ENCODE results near the gene MRPS34.

Gene MRPS34

DNA sequence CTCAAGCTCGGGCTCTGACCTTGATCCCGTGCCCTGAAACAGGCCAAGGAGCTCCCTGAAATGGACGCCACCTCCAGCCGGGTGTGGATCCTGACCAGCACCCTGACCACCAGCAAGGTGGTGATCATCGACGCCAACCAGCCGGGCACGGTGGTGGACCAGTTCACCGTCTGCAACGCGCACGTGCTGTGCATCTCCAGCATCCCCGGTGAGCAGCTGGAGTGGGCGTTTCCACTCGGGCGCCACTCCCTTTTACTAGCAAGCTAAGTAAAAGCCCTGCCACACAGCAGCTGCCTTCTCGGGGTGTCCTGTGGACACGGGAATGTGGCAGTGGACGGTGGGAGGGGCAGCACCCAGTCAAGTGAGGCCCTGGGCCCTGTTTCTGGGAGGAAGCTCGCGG is 8.0 kb downstream of the MRPS34 start:
- Histone ChIP-seq H3K4me3 (ENCODE audit: low read depth in 1 of 2, low read length in 2 of 2) (no peak overlapping the region), H3K36me3 (ENCODE audit: insufficient read depth, low read length) (peaks cover 66% of the 10 kb centered on the region)

GRCh38 chr16:1763521-1764511 is 9.1 kb downstream of the MRPS34 start:
- no peak overlapping the region for H3K9ac ChIP-seq (ENCODE audit: low read length)
- no peak overlapping the region for H3K4me3 ChIP-seq (ENCODE audit: low read depth in 1 of 2, low read length in 2 of 2)
- H3K9me3 ChIP-seq (ENCODE audit: low read length), result no peaks in the 10 kb centered on the region
- H3K36me3 ChIP-seq (ENCODE audit: insufficient read depth, low read length), result peaks cover 70% of the 10 kb centered on the region
- H3K27ac ChIP-seq (ENCODE audit: low read depth, low read length), result no peak overlapping the region
- no peaks in the 10 kb centered on the region for H3K4me1 ChIP-seq (ENCODE audit: insufficient read depth, low read length)
- H3K27me3 ChIP-seq (ENCODE audit: control insufficient read depth in 1 of 2, insufficient read depth in 2 of 2, low read length in 2 of 2), result no peaks in the 10 kb centered on the region

More for the DNA sequence above, 8.0 kb downstream of the MRPS34 start:
- Histone ChIP-seq H3K9me3 (ENCODE audit: low read length) (no peaks in the 10 kb centered on the region), H3K4me1 (ENCODE audit: insufficient read depth, low read length) (peaks cover 5% of the 10 kb centered on the region), H3K27ac (ENCODE audit: low read depth, low read length) (no peak overlapping the region), H3K27me3 (ENCODE audit: control insufficient read depth in 1 of 2, insufficient read depth in 2 of 2, low read length in 2 of 2) (no peaks in the 10 kb centered on the region), H3K9ac (ENCODE audit: low read length) (no peak overlapping the region)

DNA sequence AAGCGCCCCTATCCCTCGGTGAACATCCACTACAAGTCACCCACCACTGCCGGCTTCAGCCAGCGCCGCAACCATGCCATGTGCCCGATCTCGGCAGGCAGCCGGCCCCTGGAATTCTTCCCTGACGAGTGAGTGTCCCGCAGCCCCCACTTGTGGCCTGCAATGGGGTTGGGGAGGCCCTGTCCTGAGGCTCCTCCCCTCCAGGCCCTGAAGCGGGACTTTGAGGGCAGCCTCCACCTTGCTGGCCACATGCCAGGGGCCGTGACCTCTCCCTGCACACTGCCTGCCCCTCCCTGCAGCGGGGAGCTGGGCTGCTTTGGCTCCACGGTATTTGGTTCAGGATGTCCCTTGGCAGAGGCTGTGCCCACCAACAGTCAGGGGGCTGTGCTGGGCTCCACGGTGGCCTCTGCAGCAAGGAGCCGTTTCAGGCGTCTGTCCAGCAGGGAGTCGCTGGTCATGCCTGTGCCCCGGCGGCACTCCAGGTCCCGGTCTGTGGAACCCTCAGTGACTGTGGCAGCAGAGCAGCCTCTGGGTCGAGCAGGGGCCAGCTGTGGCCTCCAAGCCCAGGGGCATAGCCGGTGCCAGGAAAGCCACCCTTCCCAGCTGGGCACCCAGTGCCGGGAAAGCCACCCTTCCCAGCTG is 9.9 kb downstream of the MRPS34 start:
- H3K9ac ChIP-seq (ENCODE audit: low read length), result no peak overlapping the region
- no peak overlapping the region for H3K4me3 ChIP-seq (ENCODE audit: low read depth in 1 of 2, low read length in 2 of 2)
- H3K36me3 ChIP-seq (ENCODE audit: insufficient read depth, low read length), result peaks cover 68% of the 10 kb centered on the region
- H3K9me3 ChIP-seq (ENCODE audit: low read length), result no peaks in the 10 kb centered on the region
- no peak overlapping the region for H3K27ac ChIP-seq (ENCODE audit: low read depth, low read length)
- no peaks in the 10 kb centered on the region for H3K27me3 ChIP-seq (ENCODE audit: control insufficient read depth in 1 of 2, insufficient read depth in 2 of 2, low read length in 2 of 2)
- no peaks in the 10 kb centered on the region for H3K4me1 ChIP-seq (ENCODE audit: insufficient read depth, low read length)

DNA sequence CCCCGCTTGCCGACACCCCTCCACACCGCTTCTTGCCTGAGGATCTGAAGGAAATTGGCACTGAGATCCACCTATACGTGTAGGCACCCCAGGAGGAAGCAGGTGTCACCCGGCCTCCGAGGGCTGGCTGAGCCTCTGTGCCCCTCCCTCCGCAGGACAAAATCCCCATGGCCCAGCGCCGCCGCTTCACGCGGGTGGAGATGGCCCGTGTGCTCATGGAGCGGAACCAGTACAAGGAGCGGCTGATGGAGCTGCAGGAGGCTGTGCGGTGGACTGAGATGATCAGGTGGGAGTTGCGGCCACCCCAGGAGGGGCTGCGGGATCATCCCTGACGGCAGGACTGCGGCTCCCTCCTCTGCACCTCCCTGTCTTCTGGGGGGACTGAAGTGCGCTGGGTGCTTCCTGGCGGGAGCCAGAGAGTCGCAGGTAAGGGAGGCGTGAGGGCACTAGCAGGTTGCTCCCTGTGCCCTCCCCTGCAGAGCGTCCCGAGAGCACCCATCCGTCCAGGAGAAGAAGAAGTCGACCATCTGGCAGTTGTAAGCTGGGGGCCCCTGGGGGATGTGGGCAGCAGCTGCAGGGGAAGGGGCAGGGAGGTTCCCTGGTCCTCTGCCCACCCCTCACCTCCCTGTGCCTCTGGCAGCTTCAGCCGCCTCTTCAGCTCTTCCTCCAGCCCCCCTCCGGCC is 10.6 kb downstream of the MRPS34 start:
- Histone ChIP-seq H3K27ac (ENCODE audit: low read depth, low read length) (no peak overlapping the region), H3K9ac (ENCODE audit: low read length) (no peak overlapping the region), H3K27me3 (ENCODE audit: control insufficient read depth in 1 of 2, insufficient read depth in 2 of 2, low read length in 2 of 2) (no peaks in the 10 kb centered on the region), H3K36me3 (ENCODE audit: insufficient read depth, low read length) (peaks cover 61% of the 10 kb centered on the region), H3K9me3 (ENCODE audit: low read length) (no peaks in the 10 kb centered on the region), H3K4me3 (ENCODE audit: low read depth in 1 of 2, low read length in 2 of 2) (no peak overlapping the region), H3K4me1 (ENCODE audit: insufficient read depth, low read length) (no peaks in the 10 kb centered on the region)

DNA sequence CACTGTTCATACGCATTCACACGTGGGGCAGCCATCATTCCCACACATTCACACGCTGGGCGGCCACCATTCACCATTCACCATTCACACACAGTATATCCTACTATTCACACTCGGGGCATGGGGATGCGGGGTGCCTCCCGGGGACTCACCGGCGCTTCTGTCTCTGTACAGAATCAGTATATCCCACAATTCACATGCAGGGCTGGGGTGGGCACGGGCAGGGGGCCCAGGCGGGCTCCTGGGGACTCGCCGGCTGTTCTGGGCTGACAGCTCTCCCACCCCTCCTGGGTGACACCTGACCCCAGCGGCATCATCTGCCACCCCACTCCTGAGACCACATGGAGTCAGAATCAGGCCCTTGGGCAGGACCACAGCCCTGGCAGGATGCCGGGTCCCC is 11.2 kb downstream of the MRPS34 start:
- Histone ChIP-seq H3K36me3 (ENCODE audit: insufficient read depth, low read length) (peaks cover 56% of the 10 kb centered on the region), H3K4me3 (ENCODE audit: low read depth in 1 of 2, low read length in 2 of 2) (no peak overlapping the region), H3K27ac (ENCODE audit: low read depth, low read length) (no peak overlapping the region), H3K9ac (ENCODE audit: low read length) (no peak overlapping the region), H3K9me3 (ENCODE audit: low read length) (no peaks in the 10 kb centered on the region), H3K27me3 (ENCODE audit: control insufficient read depth in 1 of 2, insufficient read depth in 2 of 2, low read length in 2 of 2) (no peaks in the 10 kb centered on the region), H3K4me1 (ENCODE audit: insufficient read depth, low read length) (no peaks in the 10 kb centered on the region)

GRCh38 chr16:1760911-1761310 is 12.0 kb downstream of the MRPS34 start:
- Histone ChIP-seq H3K27ac (ENCODE audit: low read depth, low read length) (no peak overlapping the region), H3K27me3 (ENCODE audit: control insufficient read depth in 1 of 2, insufficient read depth in 2 of 2, low read length in 2 of 2) (no peaks in the 10 kb centered on the region), H3K9ac (ENCODE audit: low read length) (no peak overlapping the region), H3K4me3 (ENCODE audit: low read depth in 1 of 2, low read length in 2 of 2) (no peak overlapping the region), H3K9me3 (ENCODE audit: low read length) (no peaks in the 10 kb centered on the region), H3K4me1 (ENCODE audit: insufficient read depth, low read length) (no peaks in the 10 kb centered on the region), H3K36me3 (ENCODE audit: insufficient read depth, low read length) (peaks cover 49% of the 10 kb centered on the region)

DNA sequence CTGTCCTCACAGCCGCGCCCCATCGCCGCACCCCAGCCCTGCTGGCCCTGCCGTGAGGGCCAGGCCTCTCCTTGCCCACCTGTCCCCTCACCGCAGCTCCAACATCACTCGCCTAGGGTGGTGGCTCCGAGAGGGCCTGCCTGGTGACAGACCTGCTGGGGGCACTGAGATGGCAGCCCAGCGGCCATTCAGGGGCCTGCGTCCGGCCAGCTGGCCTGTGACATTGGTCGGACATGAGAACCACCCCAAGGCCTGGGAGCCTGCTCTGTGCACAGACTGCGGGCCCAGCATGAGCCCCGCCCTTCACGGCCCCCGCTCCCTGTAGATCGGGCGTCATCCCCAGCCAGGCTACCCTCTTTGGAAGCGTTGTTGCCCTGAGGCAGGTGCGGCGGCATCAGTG is 13.4 kb downstream of the MRPS34 start:
- Histone ChIP-seq H3K27me3 (ENCODE audit: control insufficient read depth in 1 of 2, insufficient read depth in 2 of 2, low read length in 2 of 2) (no peaks in the 10 kb centered on the region), H3K4me3 (ENCODE audit: low read depth in 1 of 2, low read length in 2 of 2) (no peak overlapping the region), H3K4me1 (ENCODE audit: insufficient read depth, low read length) (no peaks in the 10 kb centered on the region), H3K9me3 (ENCODE audit: low read length) (no peaks in the 10 kb centered on the region), H3K36me3 (ENCODE audit: insufficient read depth, low read length) (peaks cover 41% of the 10 kb centered on the region), H3K27ac (ENCODE audit: low read depth, low read length) (no peak overlapping the region), H3K9ac (ENCODE audit: low read length) (no peak overlapping the region)

GRCh38 chr16:1758923-1759322 is 14.0 kb downstream of the MRPS34 start:
- Histone ChIP-seq H3K4me1 (ENCODE audit: insufficient read depth, low read length) (no peaks in the 10 kb centered on the region), H3K9me3 (ENCODE audit: low read length) (no peaks in the 10 kb centered on the region), H3K36me3 (ENCODE audit: insufficient read depth, low read length) (peaks cover 37% of the 10 kb centered on the region), H3K27ac (ENCODE audit: low read depth, low read length) (no peak overlapping the region), H3K27me3 (ENCODE audit: control insufficient read depth in 1 of 2, insufficient read depth in 2 of 2, low read length in 2 of 2) (no peaks in the 10 kb centered on the region), H3K4me3 (ENCODE audit: low read depth in 1 of 2, low read length in 2 of 2) (no peak overlapping the region), H3K9ac (ENCODE audit: low read length) (no peak overlapping the region)

- H3K4me3 ChIP-seq (ENCODE audit: low read depth in 1 of 2, low read length in 2 of 2), result no peak overlapping the region
- H3K36me3 ChIP-seq (ENCODE audit: insufficient read depth, low read length), result peaks cover 39% of the 10 kb centered on the region
- H3K4me1 ChIP-seq (ENCODE audit: insufficient read depth, low read length), result no peaks in the 10 kb centered on the region
- H3K27me3 ChIP-seq (ENCODE audit: control insufficient read depth in 1 of 2, insufficient read depth in 2 of 2, low read length in 2 of 2), result no peaks in the 10 kb centered on the region
- no peak overlapping the region for H3K27ac ChIP-seq (ENCODE audit: low read depth, low read length)
- no peak overlapping the region for H3K9ac ChIP-seq (ENCODE audit: low read length)
- no peaks in the 10 kb centered on the region for H3K9me3 ChIP-seq (ENCODE audit: low read length)
Measured at GRCh38 chr16:1757714-1758461, 15.0 kb downstream of the MRPS34 start.

DNA sequence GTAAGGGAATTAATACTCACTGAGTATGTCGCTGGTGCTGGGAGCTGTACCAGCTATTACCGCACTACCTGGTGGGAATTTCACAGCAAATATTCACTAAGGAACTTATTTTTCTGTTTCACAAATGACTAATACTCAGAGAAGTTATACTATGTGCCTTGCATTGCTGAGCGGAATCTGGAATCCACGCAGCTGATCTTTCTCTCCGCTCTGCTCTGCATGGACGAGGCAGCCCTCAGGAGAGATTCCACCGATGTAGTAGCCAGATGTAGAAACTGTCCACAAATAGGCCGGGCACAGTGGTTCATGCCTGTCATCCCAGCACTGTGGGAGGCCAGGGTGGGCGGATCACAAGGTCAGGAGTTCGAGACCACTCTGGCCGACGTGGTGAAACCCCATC is 18.7 kb downstream of the MRPS34 start:
- Histone ChIP-seq H3K27me3 (ENCODE audit: control insufficient read depth in 1 of 2, insufficient read depth in 2 of 2, low read length in 2 of 2) (no peaks in the 10 kb centered on the region), H3K27ac (ENCODE audit: low read depth, low read length) (no peak overlapping the region), H3K4me3 (ENCODE audit: low read depth in 1 of 2, low read length in 2 of 2) (no peak overlapping the region), H3K4me1 (ENCODE audit: insufficient read depth, low read length) (no peaks in the 10 kb centered on the region), H3K36me3 (ENCODE audit: insufficient read depth, low read length) (peaks cover 31% of the 10 kb centered on the region), H3K9ac (ENCODE audit: low read length) (no peak overlapping the region), H3K9me3 (ENCODE audit: low read length) (no peaks in the 10 kb centered on the region)

DNA sequence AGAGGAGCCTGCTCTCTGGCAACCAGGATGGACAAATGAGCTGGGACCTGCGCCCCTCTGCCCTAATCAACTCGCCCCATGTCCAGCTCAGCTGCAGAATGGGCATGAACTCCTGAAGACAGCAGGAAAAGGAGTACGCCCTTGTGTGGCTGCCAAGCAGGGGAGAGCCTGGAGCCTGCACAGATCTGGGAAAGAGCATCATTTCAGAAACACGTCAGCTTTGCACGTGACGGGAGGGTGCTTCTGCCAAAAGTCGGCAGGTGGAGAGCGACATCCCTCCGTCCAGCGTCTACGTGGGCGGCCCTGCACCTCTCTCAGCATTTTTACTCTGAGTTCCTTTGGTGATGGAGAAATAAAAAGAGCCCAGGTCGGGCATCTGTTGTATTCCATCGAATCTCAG is 20.1 kb downstream of the MRPS34 start:
- H3K9ac ChIP-seq (ENCODE audit: low read length), result no peak overlapping the region

More for the DNA sequence above, 20.1 kb downstream of the MRPS34 start:
- peaks cover 45% of the 10 kb centered on the region for H3K36me3 ChIP-seq (ENCODE audit: insufficient read depth, low read length)
- no peaks in the 10 kb centered on the region for H3K27me3 ChIP-seq (ENCODE audit: control insufficient read depth in 1 of 2, insufficient read depth in 2 of 2, low read length in 2 of 2)
- no peak overlapping the region for H3K4me3 ChIP-seq (ENCODE audit: low read depth in 1 of 2, low read length in 2 of 2)
- H3K27ac ChIP-seq (ENCODE audit: low read depth, low read length), result no peak overlapping the region
- no peaks in the 10 kb centered on the region for H3K9me3 ChIP-seq (ENCODE audit: low read length)
- H3K4me1 ChIP-seq (ENCODE audit: insufficient read depth, low read length), result no peaks in the 10 kb centered on the region
